ENCODE results near the gene CLCN4.
A peak's percentile ranks its signal among the peaks of the same experiment; 100 is the strongest.

CLCN4 gene

DNA sequence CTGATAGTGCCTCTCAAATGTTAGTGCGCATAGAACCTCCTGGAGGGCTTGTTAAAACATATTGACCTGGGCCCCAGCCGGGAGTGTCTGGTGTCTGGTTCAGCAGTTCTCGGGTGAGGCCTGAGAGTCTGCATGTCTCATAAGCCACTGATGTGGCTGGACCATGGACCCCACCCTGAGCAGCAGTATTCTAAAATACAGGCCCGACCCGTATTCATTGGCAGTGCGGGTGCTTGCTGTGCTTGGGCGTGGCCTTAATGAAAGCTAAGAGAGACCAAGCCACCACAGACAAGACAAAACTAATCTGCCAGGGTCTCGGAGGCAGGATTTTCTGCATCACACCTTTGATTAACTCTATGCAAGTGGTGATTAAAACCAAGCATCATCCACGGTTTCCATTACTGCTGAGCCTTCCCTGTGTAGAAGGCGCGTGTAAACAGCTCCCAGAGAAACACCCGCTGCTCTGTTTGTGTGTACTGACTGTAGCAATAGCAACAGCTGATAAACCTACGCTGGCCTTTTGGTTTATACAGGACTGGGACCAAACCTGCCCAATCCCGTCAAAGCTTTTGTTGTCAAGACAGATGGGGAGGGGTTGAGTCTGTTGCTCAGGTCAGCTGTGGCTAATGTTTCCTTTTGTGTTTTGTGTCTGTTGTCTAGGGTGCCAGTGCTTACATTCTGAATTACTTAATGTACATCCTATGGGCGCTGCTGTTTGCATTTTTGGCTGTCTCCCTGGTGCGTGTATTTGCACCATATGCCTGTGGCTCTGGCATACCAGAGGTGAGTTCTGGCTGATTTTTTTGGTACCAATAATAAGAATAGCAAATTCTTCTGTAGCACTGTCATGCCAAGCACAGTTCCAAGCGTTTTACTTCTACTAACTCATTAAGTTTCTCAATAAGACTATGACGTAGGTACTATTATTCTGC, 40.8 kb downstream of the CLCN4 start:
- no peak for DNase-seq

DNA sequence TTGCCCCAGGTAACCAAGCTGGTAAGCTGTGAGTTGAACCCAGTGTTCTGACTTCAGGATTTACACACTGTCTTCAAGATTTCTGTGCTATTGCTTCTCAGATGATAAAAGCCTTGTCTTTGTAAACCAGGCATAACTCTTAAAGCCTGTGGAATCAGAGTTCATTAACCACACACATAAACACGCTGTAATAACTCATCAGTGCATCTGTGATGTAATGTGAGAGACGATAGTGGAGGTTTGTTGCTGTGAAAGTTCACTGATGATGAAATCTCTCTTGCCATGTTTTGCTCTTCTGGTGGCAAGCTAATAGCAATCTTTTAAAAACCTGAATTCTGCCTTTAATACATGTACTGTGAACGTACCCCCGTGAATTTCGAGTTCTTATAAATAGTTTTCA, 41.5 kb downstream of the CLCN4 start:
- DNase-seq: peak in 3 of 4 experiments; percentile 10 to 53 (median 30)

DNA sequence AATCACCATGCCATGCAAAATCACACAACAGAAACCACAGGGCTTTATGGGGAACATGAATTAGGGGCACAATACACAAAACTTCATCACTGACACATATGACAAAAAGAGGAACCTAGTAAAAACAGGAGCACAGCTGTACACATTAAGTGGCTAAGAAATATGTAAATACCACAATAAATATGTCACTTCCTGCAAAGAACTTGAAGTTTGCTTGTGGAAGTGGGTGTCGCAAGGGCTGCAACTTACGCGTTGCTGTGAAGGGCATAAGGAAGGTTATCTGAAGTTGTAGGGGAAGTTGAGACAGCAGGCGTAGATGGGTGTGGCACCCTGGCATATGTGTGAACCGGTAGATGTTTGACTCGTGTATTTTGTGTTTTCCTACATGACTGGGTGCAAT, 42.4 kb downstream of the CLCN4 start:
- peak; percentile 77 to 94 (median 88) for DNase-seq

DNA sequence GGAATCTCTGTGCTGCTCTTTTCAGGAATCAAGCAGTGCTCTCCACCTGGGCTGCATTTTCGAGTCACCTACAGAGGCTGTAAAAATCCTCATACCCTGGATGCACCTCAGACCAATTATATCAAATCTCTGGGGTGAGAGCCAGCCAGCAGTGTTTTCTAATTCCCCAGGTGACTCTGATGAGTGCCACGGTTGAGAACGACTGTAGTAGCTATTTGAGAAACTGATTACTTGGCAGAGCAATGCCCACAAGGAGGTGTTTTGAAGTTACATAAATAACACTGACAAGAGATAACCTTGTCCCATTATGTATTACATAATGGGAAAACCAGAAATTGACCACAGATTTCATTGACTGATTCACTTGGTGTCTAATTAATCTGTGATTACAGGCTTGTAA, 46.8 kb downstream of the CLCN4 start:
- no peak for DNase-seq

DNA sequence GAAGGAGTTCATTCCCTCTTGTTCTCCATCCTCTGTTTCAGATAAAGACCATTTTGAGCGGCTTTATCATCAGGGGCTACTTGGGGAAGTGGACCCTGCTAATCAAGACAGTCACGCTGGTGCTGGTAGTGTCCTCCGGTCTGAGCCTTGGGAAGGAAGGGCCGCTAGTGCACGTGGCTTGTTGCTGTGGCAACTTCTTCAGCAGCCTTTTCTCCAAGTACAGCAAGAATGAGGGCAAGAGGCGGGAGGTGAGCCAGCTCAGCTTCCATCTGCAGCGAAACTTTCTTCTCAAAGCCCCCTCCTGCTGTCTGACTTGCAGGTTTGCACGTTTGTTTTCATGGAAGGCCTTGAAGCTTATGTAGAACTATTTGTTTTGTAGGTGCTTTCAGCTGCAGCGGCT, 49.5 kb downstream of the CLCN4 start:
- DNase-seq: no peak

DNA sequence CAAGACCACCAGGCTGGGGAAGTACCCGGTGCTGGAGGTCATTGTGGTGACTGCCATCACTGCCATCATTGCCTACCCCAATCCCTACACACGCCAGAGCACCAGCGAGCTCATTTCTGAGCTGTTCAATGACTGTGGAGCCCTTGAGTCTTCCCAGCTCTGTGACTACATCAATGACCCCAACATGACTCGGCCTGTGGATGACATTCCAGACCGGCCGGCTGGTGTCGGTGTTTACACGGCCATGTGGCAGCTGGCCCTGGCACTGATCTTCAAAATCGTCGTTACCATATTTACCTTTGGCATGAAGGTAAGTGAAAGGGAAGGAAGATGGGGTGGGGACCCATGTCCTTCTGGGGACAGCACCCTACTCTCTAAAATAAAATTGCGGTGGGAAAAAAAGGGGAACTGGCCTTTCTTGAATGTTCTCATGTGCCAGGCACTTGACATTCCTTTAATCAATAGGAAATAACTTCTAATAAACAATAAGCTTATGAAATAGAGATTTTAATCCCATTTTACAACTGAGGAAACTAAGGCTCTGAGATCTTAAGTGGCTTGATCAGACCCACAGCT, 51.6 kb downstream of the CLCN4 start:
- DNase-seq: no peak

DNA sequence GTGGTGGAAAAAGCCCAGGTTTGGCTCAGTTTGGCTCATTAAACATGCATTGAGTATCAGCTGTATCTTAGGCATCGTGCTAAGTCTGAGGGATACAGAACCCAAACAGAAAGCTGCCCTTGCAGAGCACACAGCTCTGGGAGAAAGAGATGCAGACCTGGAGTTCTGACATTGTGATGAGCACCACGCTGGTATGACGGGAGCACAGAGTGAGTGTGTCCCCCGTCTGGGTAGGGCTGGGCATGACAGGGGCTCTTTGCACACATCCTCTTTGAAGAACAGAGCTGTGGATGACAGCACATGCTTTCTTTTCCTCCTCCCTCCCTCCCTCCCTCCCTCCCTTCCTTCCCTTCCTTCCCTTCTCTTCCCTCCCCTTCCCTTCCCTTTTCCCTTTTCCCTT, 52.2 kb downstream of the CLCN4 start:
- no peak for DNase-seq

DNA sequence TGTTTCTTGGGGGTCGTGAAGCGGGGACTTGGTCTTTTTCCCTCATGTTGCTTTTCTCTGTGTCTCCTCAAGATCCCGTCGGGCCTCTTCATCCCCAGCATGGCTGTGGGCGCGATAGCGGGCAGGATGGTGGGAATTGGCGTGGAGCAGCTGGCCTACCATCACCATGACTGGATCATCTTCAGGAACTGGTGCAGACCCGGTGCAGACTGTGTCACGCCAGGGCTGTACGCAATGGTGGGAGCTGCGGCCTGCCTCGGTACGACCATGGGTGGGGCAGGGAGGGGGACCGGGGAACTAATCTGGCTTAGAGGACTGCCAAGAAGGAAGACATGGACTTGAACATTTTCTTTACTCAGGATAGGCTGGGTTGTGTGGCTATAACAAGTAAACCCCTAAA, 55.6 kb downstream of the CLCN4 start:
- DNase-seq: no peak

DNA sequence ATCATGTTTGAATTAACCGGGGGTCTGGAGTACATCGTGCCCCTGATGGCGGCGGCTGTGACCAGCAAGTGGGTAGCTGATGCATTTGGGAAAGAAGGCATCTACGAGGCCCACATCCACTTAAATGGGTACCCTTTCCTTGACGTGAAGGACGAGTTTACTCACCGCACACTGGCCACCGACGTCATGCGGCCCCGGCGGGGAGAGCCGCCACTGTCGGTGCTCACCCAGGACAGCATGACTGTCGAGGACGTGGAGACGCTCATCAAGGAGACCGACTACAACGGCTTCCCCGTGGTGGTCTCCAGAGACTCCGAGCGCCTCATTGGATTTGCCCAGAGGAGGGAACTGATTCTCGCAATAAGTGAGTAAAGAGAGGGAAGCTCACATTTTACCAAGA, 56.9 kb downstream of the CLCN4 start:
- no peak for DNase-seq

DNA sequence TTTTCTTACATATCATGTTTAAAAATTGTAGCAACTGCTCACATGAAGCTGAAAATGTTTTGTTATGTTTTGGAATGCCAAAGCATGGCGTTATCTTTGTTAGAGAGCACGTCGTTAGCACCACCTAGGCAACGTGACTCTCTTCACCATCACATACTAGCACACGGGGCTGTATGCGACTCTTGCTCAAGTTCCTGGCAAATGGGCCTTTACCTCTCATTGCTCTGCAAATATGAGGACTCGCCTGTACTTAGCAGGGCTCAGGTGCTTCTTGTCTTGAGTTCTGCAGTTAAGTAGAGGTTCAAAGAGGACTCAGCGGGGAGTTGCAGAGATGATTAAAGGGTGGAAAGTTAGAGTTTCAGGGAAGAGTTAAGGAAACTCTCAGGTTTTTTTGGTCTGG, 59.4 kb downstream of the CLCN4 start:
- no peak for DNase-seq

DNA sequence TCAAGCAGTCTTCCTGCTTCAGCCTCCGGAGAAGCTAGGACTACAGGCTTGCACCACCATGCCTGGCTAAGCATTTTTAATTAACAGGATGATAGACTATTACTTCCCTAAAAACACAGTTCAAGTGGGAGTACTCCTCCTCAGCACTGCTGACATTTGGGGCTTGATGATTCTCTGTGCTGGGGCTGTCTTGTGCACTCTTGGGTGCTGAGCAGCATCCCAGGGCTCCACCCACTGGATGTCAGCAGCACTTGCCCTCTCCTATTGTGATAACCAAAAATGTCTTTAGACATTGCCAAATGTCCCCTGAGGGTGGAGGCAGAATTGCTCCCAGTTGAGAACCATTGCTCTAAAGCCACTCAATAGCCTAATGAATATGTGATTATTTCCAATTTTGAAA, 60.4 kb downstream of the CLCN4 start:
- DNase-seq: peak; percentile 61 to 85 (median 70)

DNA sequence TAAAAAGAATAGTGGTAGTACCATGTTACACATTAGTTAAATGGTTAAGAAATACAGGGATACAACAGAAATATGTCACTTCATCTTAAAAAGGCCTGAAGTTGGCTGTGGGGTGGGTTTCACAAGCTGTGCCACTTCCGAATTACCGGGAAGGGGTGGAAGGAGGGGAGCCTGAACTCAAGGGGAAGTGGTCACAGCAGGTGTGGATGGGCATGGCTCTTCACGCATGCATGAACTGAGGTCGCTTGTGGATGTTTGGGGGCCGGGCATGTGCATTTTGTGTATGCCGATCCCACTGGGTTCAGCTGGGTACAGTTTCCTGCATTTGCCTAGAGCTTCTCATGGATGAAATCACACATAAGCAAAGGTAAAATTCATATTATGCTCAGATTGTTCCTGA, 64.9 kb downstream of the CLCN4 start:
- DNase-seq: no peak

DNA sequence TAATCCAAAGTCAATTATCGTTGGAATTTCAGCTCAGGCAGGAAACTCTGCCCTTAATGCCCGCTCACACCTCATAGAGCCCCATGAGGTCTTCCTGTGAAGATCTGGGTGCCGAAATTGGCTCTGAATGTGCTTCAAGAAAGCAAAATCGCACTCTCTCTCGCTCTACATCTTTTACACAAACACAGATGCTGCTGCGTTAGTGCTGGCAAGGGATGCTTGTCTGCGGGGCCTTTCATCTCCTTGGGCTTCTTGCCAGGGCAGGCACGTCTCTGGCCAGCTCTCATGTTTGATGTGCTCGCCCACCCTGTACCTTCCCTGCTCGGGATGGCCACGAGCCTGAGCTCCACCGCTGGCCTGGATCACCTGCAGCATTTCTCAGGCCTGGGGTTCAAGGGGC, 66.5 kb downstream of the CLCN4 start:
- no peak for DNase-seq

DNA sequence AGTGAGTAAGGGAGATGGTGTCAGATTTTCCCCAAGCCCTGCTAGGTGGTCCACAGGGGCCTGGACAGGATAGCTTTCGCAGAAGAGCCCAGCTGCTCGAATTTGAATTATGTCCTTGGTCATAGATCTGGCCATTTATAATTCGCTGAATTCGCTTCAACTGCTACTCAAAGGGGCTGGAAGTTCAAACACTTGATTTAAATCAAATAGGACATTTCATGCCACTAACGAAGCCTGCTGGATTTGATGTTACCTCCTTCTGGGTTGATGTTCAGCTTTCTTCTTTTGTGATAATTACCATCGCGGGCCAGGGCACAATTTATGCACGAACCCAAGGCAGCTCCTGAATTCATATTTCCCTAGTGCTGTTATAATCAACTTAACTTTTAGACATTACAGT, 67.0 kb downstream of the CLCN4 start:
- DNase-seq: no peak

DNA sequence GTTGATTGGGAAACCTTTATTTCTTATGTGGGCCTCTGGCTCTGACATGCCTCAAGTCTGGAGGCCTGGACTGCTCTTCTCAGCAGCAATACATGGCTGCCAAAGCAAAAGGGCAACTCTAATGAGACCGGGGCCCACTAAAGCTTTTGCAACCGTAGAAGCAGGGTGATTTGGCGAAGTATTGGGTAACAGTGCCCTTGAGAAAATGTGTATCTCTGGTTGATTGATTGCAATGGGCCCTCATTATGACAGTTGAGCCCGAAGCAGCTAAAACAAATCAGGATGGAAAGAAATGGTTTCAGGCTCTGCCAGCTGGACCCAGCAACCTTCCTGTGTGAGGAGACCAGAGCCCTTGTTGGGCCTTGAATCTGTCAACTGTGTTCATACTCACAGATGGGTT, 73.4 kb downstream of the CLCN4 start:
- DNase-seq: no peak

DNA sequence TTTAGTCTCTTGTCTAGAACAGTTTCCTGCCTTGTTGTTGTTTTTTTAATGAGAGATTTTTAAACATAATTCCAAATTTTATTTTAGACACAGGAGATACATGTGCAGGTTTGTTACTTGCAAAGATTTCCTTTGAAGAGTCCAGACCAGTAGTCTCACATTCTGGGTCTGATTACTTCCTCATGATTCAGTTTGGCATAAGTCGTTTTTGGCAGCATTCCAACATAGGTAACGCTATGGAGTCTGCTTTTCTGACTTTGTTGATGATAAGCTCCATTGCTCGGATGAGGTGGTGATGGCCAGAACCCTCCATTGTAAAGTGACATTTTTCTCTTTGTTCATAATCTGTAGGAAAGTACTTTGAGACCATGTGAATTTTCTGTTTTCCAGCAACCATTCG, 74.7 kb downstream of the CLCN4 start:
- DNase-seq: no peak

DNA sequence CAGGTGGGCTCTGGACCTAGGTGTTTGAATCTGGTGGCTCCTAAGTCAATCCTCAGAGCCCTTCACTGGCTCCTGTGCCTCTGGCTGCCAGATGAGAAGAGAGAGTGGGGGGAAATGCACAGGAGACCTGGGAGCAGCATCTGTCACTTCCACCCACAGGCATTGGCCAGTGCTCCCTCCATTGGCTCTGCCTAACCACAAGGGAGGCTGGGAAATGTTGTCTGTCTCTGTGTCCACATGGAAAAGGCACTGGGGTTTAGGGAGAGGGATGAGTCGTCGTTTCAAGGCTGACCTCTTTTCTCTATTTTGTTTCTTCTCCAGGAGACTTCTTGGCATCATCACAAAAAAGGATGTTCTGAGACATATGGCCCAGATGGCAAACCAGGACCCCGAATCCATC, 76.4 kb downstream of the CLCN4 start:
- DNase-seq: no peak

DNA sequence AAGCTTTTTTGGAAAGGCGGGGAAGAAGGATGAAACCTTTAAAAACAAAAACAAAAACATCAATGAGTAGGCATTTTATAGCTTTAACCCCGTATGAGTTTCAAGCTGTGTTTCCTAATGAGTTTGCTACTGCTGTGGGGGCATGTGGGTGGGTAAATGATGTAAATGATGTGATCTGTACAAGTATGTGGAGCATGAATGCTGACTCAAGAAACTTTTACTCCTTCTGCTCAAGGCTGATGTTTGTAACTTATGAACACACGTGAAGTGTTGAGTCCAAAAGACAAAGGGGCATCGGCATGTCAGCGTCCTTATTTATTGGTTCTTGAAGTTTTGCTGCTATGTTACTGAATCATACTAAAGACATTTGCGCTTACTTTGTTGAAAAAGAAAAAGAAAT, 76.9 kb downstream of the CLCN4 start:
- no peak for DNase-seq

DNA sequence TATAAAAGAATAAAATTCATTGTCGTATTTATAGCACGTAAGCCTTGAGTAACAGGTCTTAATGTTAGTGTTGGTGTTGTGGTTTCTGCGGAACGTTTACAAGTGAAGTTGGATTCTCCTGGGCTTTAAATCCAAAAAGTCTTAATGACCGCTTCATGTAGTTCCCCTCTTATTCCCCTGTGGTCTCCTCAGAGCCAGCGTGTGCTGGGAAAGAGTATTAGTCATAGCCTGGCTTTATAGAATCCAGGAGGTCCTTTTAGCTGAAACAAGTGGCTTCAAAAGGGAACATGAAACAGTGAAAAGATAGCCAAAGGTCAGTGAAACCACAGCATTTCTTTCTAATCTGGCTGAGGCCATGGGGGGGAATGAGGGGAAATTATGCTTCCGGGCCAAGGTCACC, 79.1 kb downstream of the CLCN4 start:
- no peak for DNase-seq

DNA sequence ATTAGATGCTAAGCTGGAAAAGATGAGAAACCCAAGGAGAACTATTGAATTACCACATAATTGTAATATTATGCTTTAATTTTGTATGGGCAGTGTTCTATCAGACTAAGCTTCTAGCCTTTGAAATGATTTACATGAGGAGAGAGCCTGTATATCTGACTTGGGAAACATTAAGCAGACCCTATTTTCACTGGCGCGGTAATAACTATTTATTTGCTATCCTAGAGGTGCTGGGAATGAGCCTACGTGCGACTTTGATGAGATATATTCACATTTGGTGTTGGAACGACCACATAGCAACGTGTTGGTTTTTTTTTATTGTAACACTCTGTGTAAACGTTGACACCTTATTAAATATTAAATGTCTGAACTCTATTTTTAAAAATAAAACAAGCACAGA, 80.5 kb downstream of the CLCN4 start:
- DNase-seq: no peak

DNA sequence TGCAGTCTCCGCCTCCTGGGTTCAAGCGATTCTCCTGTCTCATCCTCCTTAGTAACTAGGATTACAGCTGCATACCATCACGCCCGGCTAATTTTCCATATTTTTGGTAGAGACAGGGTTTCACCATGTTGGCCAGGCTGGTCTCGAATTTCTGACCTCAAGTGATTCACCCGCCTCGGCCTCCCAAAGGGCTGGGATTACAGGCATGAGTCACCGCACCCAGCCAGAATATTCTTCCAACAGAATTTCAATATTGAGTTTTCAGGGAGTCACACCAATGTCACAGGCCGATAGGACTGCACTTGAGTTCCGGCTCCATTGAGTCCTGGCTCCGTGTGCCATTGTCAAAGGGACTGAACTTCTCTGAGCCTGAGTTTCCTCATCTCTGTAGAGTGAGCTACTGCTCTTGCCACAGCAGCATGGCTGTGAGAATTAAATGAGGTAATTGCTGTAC, 82.9 kb downstream of the CLCN4 start:
- DNase-seq: no peak

DNA sequence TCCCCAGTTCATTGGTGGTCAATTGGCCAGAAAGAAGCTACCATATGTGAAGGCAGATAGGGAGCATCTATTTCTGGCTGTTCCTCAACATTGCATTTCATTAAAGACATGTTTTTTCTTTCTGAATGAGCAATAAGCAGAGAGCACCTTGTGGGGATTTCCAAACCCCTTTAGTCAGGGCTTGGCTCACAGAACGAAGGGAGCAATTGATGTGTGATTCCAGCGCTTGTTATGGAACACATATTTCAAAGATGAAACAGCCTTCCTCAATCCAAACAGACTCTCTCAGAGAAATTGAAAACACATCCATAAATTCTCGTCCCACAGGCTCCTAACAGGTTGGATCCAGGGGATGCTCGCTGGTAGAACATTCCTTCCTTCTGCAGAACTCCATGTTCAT, 84.1 kb downstream of the CLCN4 start:
- no peak for DNase-seq

DNA sequence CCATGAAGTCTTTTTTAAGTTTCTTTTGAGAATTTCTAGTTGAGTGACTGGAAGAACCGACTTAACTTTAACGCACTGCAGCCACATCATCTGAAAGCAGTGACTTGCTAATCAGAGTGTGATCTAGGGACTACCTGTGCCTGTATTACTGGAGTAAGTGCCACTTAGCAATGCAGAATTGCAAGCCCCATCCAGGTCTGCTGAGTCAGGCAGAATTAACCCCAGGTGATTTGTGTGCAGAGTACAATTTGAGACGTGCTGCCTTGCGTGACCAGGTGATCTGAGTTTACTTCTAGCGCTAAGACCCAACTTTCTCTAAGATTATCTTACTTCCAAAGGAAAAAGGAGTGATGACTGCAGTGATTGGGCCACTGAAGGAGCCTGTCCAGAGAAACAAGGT, 85.3 kb downstream of the CLCN4 start:
- no peak for DNase-seq

DNA sequence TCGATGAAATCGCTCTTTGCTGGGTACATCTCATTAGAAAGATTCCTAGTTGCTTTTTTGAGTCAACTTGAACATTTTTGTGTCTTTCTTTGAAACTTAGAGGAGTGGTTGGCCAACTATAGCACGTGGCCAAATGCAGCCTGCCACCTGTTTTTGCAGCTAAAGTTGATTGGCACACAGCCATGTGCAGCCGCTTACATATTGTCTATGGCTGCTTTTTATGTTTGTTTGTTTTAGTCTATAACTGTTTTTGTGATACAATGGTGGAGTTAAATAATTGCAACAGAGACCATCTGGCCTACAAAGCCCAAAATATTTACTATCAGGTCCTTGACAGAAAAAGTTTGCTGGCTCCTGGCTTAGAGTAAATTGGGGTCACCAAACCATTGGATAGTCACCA, 86.3 kb downstream of the CLCN4 start:
- DNase-seq: no peak

Data from suppressor macrophage (primary cell).